GM10266 (cell line): ENCODE measurements around the gene ROBO1.

Experiments used
- DNase-seq: peaks from one replicate; pipeline ENCODE4 v3.0.0; 2012; ENCODE audit errors: extremely low spot score
- TF ChIP-seq, protein P1 (sequence below): IDR thresholded peaks from 2 replicates; pipeline ENCODE4 v1.5.1; 2012; ENCODE audit warnings: mild to moderate bottlenecking, low read depth; ENCODE audit not compliant: control insufficient read depth, insufficient read depth; ENCODE audit errors: missing control alignments

ROBO1 gene

DNA sequence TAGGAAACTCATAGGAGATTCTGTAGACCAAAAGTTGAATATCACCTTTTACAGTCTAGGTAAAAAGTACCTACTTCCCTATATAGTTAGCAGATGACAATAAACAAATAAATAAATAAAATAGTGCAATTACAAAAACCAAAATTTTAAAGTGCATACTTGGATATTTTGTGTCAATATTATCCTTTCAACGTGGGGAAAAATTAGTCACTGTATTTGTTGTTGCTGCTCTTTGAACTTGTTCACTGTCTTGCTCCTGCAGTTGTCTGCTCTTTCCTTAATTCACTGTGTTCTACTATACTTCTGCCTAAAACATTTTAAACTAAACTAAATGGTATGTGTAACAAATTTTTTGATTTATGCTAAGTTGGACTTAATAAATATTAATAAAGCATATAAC is 889.0 kb downstream of the ROBO1 start:
- no peak for DNase-seq
- TF ChIP-seq, protein P1, sequence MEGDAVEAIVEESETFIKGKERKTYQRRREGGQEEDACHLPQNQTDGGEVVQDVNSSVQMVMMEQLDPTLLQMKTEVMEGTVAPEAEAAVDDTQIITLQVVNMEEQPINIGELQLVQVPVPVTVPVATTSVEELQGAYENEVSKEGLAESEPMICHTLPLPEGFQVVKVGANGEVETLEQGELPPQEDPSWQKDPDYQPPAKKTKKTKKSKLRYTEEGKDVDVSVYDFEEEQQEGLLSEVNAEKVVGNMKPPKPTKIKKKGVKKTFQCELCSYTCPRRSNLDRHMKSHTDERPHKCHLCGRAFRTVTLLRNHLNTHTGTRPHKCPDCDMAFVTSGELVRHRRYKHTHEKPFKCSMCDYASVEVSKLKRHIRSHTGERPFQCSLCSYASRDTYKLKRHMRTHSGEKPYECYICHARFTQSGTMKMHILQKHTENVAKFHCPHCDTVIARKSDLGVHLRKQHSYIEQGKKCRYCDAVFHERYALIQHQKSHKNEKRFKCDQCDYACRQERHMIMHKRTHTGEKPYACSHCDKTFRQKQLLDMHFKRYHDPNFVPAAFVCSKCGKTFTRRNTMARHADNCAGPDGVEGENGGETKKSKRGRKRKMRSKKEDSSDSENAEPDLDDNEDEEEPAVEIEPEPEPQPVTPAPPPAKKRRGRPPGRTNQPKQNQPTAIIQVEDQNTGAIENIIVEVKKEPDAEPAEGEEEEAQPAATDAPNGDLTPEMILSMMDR, result no peak

DNA sequence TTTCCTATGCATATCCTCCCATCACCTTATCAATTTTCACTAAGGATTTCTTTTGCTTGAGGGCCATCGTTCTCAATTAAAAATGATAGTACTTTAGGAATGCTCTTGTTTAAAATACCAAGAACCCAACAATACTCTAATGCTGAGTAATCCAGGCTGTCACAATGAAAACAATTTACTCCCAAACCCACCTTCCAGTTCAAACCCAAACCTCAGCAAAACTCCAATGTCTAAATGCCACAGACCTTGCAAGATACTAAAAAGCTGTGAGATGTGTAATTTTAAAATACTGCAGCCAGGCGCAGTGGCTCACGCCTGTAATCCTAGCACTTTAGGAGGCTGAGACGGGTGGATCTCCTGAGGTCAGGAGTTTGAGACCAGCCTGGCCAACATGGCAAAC is 889.8 kb downstream of the ROBO1 start:
- no peak for DNase-seq
- TF ChIP-seq, protein P1, result no peak

DNA sequence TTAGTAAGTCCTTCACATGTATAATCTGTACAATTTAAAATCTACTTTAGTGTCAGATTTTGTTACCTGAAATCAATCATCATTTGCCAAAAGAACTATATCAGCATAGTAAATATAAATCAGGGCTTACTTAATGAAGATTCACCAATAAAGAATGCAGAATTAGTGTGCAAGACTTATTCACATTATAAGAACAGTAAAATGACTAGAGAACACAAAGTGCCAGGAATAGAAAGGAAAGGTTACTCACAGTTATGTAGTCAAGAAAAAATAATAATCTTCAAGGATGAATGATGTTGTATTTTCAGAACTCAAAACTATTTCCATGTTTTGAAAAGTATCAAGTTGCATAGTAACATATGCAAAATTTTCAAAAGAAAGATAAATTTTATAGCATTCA is 891.9 kb downstream of the ROBO1 start:
- no peak for DNase-seq

DNA sequence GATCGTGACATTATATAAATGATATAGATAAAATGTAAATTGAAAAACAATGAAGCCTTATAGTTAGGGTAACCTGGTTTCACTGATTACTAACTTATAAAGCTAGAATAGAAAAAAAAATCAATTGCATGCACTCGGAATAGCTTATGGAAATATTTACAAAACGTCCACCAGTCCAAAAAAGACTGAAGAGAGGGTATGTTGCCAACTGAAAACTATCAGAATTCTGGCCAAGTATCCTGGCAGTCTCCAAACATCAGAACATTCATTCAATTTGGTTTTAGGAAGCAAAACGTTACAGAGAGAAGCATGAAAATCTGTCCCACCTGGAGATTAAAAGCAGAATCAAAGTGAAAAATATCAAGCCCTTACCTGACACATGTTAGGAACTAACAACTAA is 892.4 kb downstream of the ROBO1 start:
- TF ChIP-seq, protein P1, result no peak
- DNase-seq, result no peak

More for the DNA sequence above, 891.9 kb downstream of the ROBO1 start:
- TF ChIP-seq, protein P1, result no peak

- TF ChIP-seq, protein P1, result no peak
- no peak for DNase-seq
Measured at GRCh38 chr3:78873641-78874040, 894.2 kb downstream of the ROBO1 start.

- no peak for DNase-seq
- TF ChIP-seq, protein P1, result no peak
Measured at GRCh38 chr3:78872195-78872594, 895.6 kb downstream of the ROBO1 start.

GRCh38 chr3:78871048-78871447 is 896.8 kb downstream of the ROBO1 start:
- no peak for DNase-seq

More at GRCh38 chr3:78871048-78871447, 896.8 kb downstream of the ROBO1 start:
- TF ChIP-seq, protein P1, result no peak
